ENCODE measurements around the gene PCED1A.

The PCED1A gene, protein sequence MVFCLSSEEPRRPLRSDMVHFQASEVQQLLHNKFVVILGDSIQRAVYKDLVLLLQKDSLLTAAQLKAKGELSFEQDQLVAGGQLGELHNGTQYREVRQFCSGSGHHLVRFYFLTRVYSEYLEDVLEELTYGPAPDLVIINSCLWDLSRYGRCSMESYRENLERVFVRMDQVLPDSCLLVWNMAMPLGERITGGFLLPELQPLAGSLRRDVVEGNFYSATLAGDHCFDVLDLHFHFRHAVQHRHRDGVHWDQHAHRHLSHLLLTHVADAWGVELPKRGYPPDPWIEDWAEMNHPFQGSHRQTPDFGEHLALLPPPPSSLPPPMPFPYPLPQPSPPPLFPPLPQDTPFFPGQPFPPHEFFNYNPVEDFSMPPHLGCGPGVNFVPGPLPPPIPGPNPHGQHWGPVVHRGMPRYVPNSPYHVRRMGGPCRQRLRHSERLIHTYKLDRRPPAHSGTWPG

DNA sequence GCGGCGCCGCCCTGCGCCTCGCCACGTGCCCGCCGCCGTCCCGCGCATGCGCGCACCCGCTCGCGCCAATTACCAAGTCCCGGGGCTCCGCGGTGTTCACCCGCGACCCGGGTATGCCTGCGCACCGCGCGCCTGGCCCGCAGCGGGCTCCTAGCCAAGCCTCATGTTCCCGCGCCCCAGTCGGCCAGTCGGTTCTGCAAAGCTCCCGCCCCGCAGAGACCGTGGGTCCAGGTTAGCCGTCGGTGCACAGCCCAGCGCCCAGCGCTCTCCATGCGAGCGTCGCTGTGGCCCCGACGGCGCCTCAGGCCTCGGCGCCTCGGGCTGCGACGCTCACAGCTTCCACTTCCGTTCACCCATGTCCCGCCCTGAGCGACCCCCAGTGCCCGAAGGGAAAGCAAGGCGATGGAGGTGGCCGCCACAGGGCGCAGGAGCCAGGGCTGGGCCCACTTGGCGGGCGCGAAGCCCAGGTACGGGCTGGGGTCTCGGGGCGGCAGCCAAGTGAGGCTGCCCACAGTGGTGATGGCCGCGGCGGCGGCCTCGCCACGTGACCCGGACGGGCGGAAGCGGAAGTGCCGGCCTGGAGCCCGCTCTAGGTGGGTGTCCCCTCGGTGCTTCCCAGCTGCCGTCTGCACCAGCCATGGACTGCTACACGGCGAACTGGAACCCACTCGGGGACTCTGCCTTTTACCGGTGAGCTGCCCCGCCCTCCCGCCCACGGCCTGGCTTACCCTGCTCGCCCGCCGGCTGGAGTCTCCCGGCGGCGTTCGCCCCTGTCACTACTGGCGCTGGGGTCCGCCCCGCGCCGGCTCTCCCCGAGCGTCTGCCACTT is at the start of gene PCED1A, which contains the start of gene VPS16:
Gene PCED1A, minus strand, starts transcription at position 518 of the 829 bp plus-strand sequence. CDS start 743 bp downstream, outside the sequence.
Gene VPS16, plus strand, starts transcription at position 608 of the 829 bp plus-strand sequence. Its CDS starts 30 bp downstream, at position 638.
- peak; percentile 85 for DNase-seq (ENCODE audit: low spot score)

DNA sequence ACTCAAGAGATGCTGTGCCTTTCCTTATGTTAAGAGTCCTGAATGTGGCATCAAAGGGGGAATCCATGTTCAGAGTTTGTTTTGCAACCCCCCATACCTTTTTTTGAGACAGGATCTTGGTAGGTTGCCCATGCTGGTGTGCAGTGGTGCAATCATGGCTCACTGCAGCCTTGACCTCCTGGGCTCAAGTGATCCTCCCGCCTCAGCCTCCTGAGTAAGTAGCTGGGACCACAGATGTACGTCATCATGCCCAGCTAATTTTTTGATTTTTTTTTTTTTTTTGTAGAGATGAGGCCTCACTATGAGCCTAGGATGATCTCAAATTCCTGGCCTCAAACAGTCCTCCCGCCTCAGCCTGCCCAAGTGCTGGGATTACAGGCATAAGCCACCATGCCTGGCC is 49.3 kb upstream of the PCED1A start:
- DNase-seq (ENCODE audit: low spot score), result no peak

DNA sequence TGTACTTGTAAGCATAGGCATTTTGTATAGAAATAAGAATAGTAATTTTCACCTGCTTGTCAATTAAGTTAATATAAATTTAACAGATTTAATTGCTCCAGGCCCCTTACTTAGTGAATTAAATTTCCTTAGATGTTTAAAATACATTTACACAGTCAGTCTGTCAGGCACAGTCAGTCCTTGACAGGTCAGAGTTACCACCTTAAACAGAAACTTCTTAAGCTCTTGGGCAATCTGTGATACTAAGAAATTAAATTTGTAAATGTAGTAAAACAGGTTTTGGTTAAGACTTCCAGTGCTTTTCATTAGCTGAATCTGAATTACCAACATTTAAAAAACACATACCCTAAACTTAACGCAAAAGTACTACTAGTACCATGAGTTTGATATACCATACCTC is 48.8 kb upstream of the PCED1A start:
- no peak for DNase-seq (ENCODE audit: low spot score)

DNA sequence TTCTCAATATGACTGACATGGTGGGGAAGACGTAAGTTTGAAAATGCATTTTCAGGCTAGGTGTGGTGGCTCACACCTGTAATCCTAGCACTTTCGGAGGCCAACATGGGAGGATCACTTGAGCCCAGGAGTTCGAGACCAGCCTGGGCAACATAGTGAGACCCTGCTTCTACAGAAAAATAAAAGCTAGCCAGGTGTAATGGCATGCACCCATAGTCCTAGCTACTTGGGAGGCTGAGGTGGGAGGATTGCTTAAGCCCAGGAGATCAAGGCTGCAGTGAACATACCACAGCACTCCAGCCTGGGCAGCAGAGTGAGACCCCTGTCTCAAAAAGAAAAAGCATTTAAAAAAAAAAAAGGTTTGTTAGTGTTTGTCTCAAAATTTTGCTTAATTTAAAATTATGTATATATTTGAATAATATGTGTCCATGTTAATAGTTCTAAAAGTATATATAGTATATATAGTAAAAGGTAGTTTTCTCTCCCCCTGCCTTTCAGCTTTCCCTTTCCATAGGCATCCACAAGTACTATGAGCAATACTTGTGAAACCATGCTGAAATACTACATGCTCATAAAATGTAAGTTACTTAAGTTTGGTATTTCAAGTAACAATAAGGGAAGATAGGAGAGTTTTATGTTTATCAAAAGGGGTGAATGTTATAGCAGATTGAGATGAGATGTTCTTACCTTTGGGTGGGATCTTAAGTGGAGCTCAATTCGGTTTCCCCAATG is 47.9 kb upstream of the PCED1A start:
- no peak for DNase-seq (ENCODE audit: low spot score)

DNA sequence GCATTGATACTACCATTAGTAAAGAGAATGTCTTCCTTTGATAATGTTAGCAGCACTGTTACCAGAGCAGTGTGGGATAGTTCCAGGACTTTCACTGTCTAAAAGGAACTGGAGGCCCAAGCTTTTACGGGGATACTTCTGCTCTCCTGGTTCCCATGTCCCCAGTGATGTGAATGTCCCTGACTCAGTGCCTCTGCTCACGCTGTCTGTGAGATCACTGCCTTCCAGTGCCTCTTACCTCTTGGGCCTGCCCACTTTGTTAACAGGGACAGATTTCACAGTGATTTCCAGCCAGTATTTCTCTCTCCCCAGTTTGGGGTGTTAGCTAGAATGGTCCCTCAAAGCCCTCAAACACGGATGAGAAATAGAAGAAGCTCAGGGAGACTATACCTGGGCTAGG is 47.3 kb upstream of the PCED1A start:
- DNase-seq (ENCODE audit: low spot score), result no peak

DNA sequence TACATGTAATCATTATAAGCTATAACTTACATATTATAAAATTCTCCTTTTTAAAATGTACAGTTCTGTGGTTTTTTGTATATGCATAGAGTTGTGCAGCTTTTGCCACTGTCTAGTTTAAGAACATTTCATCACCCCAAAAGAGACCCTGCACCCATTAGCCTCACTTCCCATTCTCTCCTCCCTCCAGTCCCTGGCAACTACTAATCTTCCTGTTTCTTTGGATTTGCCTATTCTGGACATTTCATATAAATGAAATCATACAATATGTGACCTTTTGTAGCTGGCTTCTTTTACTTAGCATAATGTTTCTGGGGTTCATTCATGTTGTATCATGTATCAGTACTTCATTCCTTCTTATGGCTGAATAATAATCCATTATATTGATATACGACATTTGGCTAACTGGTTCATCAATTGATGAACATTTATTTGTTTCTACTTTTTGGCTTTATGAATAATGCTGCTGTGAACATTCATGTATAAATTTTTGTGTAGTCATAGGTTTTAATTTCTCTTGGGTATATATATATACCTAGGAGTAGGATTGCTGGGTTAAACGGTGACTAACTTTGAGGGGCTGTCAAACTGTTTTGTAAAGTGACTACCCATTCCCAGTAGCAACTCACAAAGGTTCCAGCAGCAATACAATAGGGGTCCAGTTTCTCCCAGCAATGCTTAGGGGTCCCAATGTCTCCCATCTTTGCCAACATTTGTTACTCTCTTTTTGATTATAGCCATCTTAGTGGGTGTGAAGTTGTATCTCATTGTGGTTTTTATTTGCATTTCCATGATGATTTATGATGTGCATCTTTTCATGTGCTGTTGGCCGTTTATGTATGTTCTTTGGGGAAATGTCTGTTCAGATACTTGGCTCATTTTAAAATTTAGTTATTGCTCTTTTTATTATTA is 43.5 kb upstream of the PCED1A start:
- no peak for DNase-seq (ENCODE audit: low spot score)

DNA sequence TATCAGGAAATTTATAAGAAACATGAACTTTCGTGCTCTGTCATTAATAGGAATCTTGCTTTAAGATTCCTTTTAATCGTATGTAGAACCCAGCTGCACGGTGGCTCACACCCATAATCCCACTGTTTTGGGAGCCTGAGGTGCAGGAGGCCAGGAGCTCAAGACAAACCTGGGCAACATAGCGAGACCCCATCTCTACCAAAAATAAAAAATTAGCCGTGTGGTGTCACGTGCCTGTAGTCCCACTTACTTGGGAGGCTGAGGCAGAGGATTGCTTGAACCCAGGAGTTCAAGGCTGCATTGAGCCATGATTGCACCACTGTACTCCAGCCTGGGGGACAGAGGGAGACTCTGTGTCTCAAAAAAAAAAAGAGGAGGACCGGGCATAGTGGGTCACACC is 40.2 kb upstream of the PCED1A start:
- DNase-seq (ENCODE audit: low spot score), result no peak

DNA sequence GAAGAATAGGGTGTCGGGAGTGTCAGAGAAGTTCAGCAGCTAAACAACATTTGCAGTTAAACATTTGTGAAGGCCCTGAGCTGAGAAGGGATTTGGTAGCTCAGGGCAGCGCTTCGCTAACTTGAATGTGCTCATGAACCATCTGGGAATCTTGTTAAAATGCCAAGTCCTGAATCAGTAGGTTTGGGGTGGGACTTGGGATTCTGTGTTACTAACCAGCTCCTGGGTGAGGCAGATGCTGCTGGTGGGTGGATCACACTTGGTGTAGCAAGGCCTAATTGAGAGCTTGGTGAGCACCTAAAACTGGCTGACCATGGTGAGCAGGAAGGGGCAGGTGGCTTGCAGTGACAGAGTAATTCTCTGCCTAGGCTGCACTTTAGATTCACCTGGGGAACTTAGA is 38.7 kb upstream of the PCED1A start:
- DNase-seq (ENCODE audit: low spot score), result no peak

DNA sequence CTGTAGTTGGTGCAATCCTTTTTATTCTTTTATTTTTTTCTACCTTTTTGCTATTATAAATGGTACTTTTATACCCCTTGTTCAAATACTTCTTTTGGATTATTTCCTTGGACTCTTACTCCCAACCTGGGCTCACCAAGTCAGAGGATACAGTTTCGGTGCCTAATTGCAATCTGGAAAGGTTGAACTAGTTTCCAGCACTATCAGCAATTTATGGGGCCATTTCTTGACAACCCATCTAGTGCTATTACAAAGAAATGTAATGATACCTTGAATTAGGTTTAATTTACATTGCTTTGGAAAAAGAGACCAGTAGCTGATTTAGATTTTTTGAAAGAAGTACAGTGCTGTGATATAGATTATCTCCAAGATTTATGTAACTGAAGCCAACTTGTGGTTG is 38.1 kb upstream of the PCED1A start:
- no peak for DNase-seq (ENCODE audit: low spot score)

DNA sequence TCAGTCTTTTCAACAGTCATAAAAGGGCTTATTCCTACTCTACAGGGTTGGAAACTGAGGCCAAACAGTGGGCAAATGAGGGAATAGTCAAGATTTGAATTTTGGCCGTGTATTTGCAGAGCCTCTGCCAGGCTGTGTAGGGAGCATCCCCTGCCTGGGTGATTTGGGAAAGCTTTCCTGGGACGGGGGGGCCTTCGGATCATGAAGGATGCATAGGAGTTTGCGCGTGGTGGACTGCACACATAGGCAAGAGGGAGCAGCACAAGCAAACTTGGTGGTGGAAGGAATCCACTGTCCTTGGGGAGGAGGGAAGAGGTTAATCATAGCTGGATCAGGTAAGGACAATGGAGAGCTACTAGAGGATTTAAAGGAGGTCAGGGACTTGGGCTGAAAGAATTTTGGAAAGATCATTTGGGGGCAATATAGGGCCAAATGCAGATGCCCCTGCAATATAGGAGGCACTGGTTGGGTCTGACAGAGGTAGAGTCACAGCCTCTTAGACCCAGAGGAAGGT is 35.3 kb upstream of the PCED1A start:
- DNase-seq (ENCODE audit: low spot score), result no peak

DNA sequence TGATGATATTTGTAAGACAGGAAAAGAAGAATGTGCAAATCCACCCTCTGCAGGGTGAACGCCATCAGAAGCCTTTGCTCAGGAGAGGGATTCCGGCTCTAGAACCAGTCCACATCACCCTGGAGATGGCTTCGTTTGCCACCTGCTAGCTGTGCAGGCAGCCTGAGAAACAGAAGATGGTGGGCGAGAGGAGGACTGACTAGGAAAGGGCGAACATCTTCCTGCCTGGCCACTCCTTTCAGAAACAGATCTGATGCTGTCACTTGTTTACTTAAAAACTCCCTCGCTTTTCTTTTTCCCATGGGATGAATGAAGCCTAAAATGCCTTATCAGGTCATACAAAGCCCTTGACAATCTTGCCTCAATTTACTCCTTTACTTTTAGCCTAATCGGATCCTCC is 34.0 kb upstream of the PCED1A start:
- DNase-seq (ENCODE audit: low spot score), result no peak

DNA sequence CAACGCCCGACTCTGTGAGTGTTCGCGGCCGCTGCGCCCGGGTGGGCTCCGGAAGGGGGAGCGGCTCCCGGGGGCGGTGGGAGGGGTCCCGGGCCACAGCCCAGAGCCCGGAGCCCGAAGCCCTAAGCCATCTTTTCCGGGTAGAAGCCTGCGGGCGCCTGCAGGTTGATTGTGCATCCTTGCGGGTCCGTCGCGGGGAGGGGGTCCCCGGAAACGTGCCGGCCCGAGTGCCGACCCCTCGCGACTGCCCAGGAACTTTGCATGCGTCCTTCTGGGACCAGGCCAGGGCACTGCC is 33.2 kb upstream of the PCED1A start:
- peak; percentile 39 for DNase-seq (ENCODE audit: low spot score)

DNA sequence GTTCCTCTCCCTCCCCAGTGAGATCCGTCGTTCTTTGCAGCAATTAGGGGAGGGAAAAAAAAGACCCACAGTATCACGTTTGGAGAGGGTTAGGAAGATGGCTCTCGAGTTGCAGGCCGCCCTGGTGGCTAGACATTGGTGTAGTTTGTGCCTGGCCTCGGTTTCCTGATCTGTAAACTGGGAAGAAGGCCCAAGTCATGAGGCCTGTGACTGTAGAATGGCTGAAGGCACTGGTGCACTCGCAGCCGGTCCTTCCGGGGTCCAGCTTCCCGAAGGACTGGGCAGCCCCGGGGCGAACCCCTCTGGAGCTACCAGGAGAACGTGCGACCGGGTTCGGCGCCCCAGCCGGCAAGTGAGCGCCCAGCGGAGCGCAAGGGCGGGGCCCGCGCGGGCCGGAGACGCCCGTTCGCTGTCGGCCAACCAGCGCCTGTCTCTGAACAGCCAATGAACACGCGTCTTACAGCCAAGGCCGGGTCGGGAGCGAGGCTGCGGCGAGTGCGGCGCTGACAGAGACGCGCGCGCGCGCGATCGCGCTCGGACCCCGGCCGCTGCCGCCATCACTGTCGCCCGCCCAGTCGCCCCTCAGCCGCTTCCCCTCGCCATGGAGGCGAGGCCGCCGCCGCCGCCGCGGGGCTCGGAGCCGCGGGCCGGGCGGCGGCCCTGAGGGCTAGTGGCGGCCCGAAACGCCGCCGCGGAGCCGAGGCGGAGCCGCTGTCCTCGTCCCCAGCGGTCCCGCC is 32.7 kb upstream of the PCED1A start, which contains the start of gene PTPRA:
Gene PTPRA, plus strand, starts transcription at position 472 of the 737 bp plus-strand sequence. CDS start 90,797 bp downstream, outside the sequence.
- peak; percentile 89 for DNase-seq (ENCODE audit: low spot score)

DNA sequence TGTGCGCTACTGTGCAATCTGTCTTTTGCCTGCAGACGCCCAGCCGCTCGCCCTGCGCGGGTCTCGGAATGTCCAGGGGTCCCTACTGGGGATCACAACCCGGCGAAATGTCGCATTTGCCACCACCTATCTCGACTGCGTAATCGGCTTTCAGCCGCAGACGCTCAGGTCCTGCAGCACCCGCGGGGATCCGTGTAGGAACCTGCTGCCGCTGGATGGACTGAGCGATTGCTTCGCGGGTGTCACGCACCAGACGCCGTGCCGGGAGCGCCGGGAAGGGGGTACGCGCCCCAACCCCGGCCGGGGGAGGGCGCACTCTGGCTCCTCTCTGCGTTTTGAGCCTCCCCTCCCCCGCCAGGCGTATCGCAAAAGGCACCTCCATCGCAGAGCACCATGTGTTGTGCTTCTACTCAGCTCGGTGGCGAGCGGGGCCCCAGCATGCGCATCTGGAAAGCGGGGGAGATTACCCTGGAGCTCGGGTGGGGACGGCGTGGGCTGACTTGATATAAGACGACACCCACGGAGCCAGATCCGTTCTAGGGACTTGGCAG is 32.1 kb upstream of the PCED1A start:
- peak; percentile 69 for DNase-seq (ENCODE audit: low spot score)

DNA sequence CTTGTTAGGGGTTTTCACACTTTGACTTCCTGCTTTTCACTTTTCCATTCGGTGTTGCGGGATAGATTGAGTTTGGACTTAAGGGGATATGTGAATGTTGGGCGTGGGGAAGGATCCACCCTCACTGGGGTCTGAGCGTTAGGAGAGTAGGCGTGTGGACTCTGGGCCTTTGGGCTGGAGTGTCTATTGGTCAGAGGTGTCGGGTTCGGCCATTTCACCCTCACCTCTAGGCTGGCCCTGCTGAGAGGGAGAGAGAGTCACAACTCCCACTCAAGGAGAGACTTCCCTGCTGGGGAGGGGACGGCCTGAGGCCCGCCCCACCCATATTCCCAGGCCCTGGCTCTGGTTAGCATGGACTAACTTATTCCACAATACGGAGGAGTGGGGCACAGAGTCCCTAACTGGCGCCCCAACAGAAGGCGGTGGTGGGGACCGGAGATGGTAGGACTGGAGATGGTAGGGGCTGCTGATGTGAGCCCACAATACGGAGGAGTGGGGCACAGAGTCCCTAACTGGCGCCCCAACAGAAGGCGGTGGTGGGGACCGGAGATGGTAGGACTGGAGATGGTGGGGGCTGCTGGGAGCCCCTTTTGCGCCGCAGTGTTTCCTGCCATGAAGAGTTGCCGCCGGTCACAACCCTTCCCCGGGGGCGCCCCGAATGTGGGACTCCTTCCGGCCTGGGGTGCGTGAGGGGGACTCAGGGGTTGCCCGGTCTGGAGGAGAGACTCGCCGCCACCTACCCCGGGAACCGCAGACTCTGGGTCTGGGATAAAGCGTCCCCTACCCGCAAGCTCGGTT is 31.4 kb upstream of the PCED1A start:
- DNase-seq (ENCODE audit: low spot score), result no peak

DNA sequence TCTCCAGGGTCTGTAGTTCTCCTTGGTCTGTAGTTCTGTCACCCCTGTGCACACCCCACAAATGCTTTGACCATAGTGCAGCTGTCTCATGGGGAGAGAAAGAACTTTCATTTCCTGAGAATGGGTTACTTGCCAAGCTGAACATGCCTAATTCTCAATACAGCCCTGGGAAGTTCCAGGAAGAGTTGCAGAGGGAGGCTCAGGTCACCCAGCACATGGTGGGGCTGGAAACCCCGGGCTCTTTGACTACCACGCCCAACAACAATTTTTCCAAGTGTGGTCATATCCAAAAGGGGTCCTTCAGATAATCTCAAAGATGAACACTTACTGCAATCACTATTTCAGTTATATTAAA is 30.6 kb upstream of the PCED1A start:
- DNase-seq (ENCODE audit: low spot score), result no peak

DNA sequence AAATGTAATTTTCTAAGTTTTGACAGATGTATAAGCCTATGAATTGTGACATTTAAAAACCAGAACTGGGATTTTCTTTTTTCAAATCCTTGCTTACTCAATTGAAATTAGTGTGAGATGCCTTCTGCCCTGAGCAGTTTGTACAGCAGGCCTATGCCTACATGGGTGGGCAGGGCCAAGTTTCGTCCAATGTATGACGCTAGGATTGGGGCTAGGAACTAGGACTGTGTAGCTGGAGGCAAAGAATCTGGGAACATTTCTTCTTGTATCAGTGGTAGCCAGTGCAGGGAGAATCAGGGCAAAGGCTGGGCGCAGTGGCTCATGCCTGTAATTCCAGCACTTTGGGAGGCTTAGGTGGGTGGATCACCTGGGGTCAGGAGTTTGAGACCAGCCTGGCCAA is 28.9 kb upstream of the PCED1A start:
- DNase-seq (ENCODE audit: low spot score), result no peak

DNA sequence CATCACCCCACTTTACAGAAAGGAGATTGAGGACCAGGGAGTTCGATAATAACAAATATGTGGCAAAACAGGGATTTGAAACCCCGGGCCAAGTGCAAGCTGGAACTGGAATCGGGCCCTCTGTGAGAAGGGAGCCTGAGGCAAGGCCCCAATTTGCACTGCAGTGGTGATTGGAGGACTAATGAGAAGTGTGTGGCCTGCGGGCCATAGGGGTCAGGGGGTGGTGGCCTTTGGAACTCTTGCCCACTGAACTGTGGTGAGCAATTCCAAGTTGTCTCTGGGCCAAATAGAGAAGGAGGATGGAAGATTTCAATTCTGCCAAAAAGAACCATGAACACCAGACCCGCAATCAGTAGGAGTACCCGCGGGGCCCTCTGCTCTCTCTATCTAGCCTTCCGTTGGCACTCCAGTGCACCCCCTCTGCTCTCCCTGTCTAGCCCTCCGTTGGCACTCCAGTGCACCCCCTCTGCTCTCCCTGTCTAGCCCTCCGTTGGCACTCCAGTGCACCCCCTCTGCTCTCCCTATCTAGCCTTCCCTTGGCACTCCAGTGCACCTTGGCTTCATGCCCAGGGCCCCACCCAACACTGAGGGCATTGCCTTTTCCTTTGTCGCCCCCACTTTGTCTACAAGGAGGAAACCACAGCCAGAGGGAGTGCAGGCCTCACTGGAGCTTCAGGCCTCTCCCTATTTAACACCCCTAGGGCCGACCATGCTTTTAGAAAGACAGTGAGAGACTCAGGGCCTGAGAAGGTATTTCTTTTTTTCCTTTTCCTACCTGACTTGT is 26.8 kb upstream of the PCED1A start:
- DNase-seq (ENCODE audit: low spot score), result no peak

DNA sequence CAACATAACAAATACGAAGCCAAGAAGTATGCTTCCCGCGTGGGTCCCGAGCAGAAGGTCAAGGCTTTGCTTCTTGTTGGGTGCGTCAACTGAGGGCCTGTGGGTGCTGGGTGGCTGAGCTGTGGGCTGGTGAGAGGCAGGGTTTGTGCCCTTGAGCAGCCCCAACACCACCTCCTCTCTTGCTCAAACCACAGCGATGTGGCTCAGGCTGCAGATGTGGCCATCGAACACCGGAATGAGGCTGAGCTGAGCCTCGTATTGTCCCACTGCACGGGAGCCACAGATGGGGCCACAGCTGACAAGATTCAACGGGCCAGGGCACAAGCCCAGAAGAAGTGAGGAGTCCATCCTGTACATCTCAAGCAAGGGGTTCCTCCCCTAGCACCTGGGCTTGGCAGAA is 25.8 kb upstream of the PCED1A start:
- DNase-seq (ENCODE audit: low spot score), result no peak

Data from CD4-positive, alpha-beta T cell treated with Interleukin-6 at 100 ng/mL for 8 hours (primary cell).